Measurements from ENCODE around the gene OSBPL6. TPM values are rescaled to one million over a fixed set of nuclear protein-coding genes. Genes with fewer than 3 reads are reported as not detected.
"Not testable (repeated sequence)": the region's sequence is repeated elsewhere in the genome, so short reads cannot be mapped to it uniquely, and the experiment has no call there.

Gene OSBPL6
- total RNA-seq, 4 donors from 2014 or later = 19.1 to 31.4 (median 21.6) TPM

GRCh38 chr2:178401994-178402437, 207.7 kb downstream of the OSBPL6 start:
- H3K4me3 ChIP-seq (ENCODE audit: low read depth, poor library complexity, severe bottlenecking) = no peak overlapping the region
- DNase-seq (ENCODE audit: low spot score in 2 of 2) = no peak
- no peak for TF ChIP-seq POLR2A (IDR thresholded peaks at IDR 0.05)
- TF ChIP-seq CTCF (IDR thresholded peaks at IDR 0.05) = no peak
- intact Hi-C loops (cut with DNase I; ENCODE audit: low total_unique reads) = no loop called here
- 66 to 69% methylated on average over 6 of the region's 6 CpGs for WGBS, 2 donors

- TF ChIP-seq POLR2A (IDR thresholded peaks at IDR 0.05) = no peak
- TF ChIP-seq CTCF (IDR thresholded peaks at IDR 0.05) = no peak
- no peak overlapping the region for H3K4me3 ChIP-seq (ENCODE audit: low read depth, poor library complexity, severe bottlenecking)
- intact Hi-C loops (cut with DNase I; ENCODE audit: low total_unique reads) = no loop called here
- WGBS, 2 donors = 71 to 78% methylated on average over 3 of the region's 3 CpGs
- no peak for DNase-seq (ENCODE audit: low spot score in 2 of 2)
Observed at GRCh38 chr2:178403671-178404306, 209.5 kb downstream of the OSBPL6 start.

GRCh38 chr2:178404368-178404767, 210.1 kb downstream of the OSBPL6 start:
- DNase-seq (ENCODE audit: low spot score in 2 of 2) = no peak
- 35 to 41% methylated on average over 4 of the region's 4 CpGs for WGBS, 2 donors
- intact Hi-C loops (cut with DNase I; ENCODE audit: low total_unique reads) = no loop called here
- no peak overlapping the region for H3K4me3 ChIP-seq (ENCODE audit: low read depth, poor library complexity, severe bottlenecking)
- TF ChIP-seq CTCF (IDR thresholded peaks at IDR 0.05) (no peak), POLR2A (IDR thresholded peaks at IDR 0.05) (no peak)

- intact Hi-C loops (cut with DNase I; ENCODE audit: low total_unique reads) = no loop called here
- H3K4me3 ChIP-seq (ENCODE audit: low read depth, poor library complexity, severe bottlenecking) = no peak overlapping the region
- no peak for TF ChIP-seq CTCF (IDR thresholded peaks at IDR 0.05)
- no peak for TF ChIP-seq POLR2A (IDR thresholded peaks at IDR 0.05)
- 63 to 64% methylated on average over 5 of the region's 5 CpGs for WGBS, 2 donors
- DNase-seq (ENCODE audit: low spot score in 2 of 2) = no peak
Observed at GRCh38 chr2:178409261-178409660, 214.9 kb downstream of the OSBPL6 start.

GRCh38 chr2:178412047-178412446, 217.7 kb downstream of the OSBPL6 start:
- 65 to 86% methylated on average over 3 of the region's 3 CpGs for WGBS, 2 donors
- no peak for TF ChIP-seq POLR2A (IDR thresholded peaks at IDR 0.05)
- TF ChIP-seq CTCF (IDR thresholded peaks at IDR 0.05) = no peak
- intact Hi-C loops (cut with DNase I; ENCODE audit: low total_unique reads) = no loop called here
- H3K4me3 ChIP-seq (ENCODE audit: low read depth, poor library complexity, severe bottlenecking) = no peak overlapping the region
- DNase-seq (ENCODE audit: low spot score in 2 of 2) = no peak

GRCh38 chr2:178412453-178412852, 218.1 kb downstream of the OSBPL6 start:
- DNase-seq (ENCODE audit: low spot score in 2 of 2); H3K4me3 ChIP-seq (ENCODE audit: low read depth, poor library complexity, severe bottlenecking); intact Hi-C loops (cut with DNase I; ENCODE audit: low total_unique reads): not testable (repeated sequence)
- 94 to 99% methylated on average over 8 of the region's 8 CpGs for WGBS, 2 donors

Data from lower leg skin (tissue), 4 donors.